GM12878 (cell line): ENCODE results near the gene IGFLR1. TPM values are rescaled to one million over a fixed set of nuclear protein-coding genes. Genes with fewer than 3 reads are reported as not detected.
A peak's percentile ranks its signal among the peaks of the same experiment; 100 is the strongest.

Experiments
- ATF7 ChIP-seq: fragments of 450-650 bp; IDR thresholded peaks from 2 replicates; pipeline ENCODE4 v1.6.1; 2016; ENCODE audit warnings: low read depth, mild to moderate bottlenecking
- CEBPB ChIP-seq, 2 experiments: fragments of 150-350 bp in 1 of 2; IDR thresholded peaks; 2 replicates each; pipeline ENCODE4 v1.6.1; 2012 to 2014; ENCODE audit warnings: low read depth in 2 of 2, low read length in 2 of 2, borderline replicate concordance in 1 of 2, inconsistent platforms in 1 of 2
- CHD4 ChIP-seq: fragments of 200-600 bp; sonication (generic); IDR thresholded peaks from 2 replicates; pipeline ENCODE4 v1.6.1; 2016; ENCODE audit warnings: mild to moderate bottlenecking
- CREM ChIP-seq: IDR thresholded peaks from 2 replicates; pipeline ENCODE4 v1.6.1; 2014; ENCODE audit warnings: antibody characterized with exemption, low read depth
- EP300 ChIP-seq, 2 experiments: fragments of 150-350 bp in 1 of 2; IDR thresholded peaks; 2 replicates each; pipeline ENCODE4 v1.6.1; 2011 to 2012; ENCODE audit warnings: low read depth in 2 of 2, low read length in 2 of 2, borderline replicate concordance in 1 of 2, improper control_type of control experiment in 1 of 2, inconsistent platforms in 1 of 2; ENCODE audit not compliant: control insufficient read depth in 1 of 2
- HDAC6 ChIP-seq: fragments of 200-600 bp; sonication (generic); IDR thresholded peaks from one replicate; pipeline ENCODE4 v1.8.0; 2017; ENCODE audit warnings: antibody characterized with exemption; ENCODE audit not compliant: unreplicated experiment
- MTA3 ChIP-seq: IDR thresholded peaks from 2 replicates; pipeline ENCODE4 v1.6.1; 2012; ENCODE audit warnings: low read length, inconsistent platforms, borderline replicate concordance
- PAX8 ChIP-seq: fragments of 450-650 bp; IDR thresholded peaks from 2 replicates; pipeline ENCODE4 v1.6.1; 2017; ENCODE audit warnings: mild to moderate bottlenecking, moderate library complexity
- RBBP5 ChIP-seq: fragments of 200-600 bp; sonication (generic); conservative IDR thresholded peaks from 2 replicates; pipeline ENCODE4 v1.6.1; 2016
- ZNF274 ChIP-seq: IDR thresholded peaks from one replicate; pipeline ENCODE4 v1.8.0; 2011; ENCODE audit not compliant: insufficient read length, insufficient read depth
- ZNF384 ChIP-seq: IDR thresholded peaks from 2 replicates; pipeline ENCODE4 v1.6.1; 2012; ENCODE audit warnings: low read depth, mild to moderate bottlenecking, low read length, improper control_type of control experiment, borderline replicate concordance
- ZZZ3 ChIP-seq: IDR thresholded peaks from 2 replicates; pipeline ENCODE4 v1.6.1; 2011; ENCODE audit warnings: low read depth; ENCODE audit not compliant: control insufficient read depth, insufficient read length
- polyA plus RNA-seq, 11 experiments: library from polyadenylated mRNA; depleted of rRNA in 4 of 11; unstranded in 6 of 11; stranded (reverse) in 5 of 11; fragments of >200 nt; fragmentation: Nextera tagmentation in 4 of 11; fragmentation: Illumina TruSeq in 1 of 11; extraction: Ambion mirVana in 4 of 11; extraction: Trizol in 1 of 11; gene quantifications; 1 replicate in 1 of 11; 2 replicates in 10 of 11; pipeline versions ENCODE4 v1.2.1 to v1.2.3, GENCODE V29; 2011 to 2016; ENCODE audit warnings: inconsistent platforms in 2 of 11, missing spikeins in 2 of 11, low read depth in 1 of 11
- total RNA-seq, 4 experiments: library from RNA; depleted of rRNA in 3 of 4; stranded (reverse); fragments of >200 nt in 3 of 4; fragmentation: Illumina TruSeq in 1 of 4; extraction: Trizol in 1 of 4; gene quantifications; 2 replicates each; pipeline versions ENCODE4 v1.2.1 to v1.2.3, GENCODE V29; 2013 to 2021
- TF ChIP-seq, protein P1 (sequence below): IDR thresholded peaks from 2 replicates; pipeline ENCODE4 v1.6.1; 2012; ENCODE audit warnings: low read depth, low read length, improper control_type of control experiment
- TF ChIP-seq, protein P2 (sequence below): IDR thresholded peaks from 2 replicates; pipeline ENCODE4 v1.6.1; 2011; ENCODE audit warnings: mild to moderate bottlenecking, low read depth, low read length, moderate library complexity; ENCODE audit not compliant: insufficient replicate concordance
- TF ChIP-seq, protein P3 (sequence below): fragments of 450-650 bp; IDR thresholded peaks from 2 replicates; pipeline ENCODE4 v1.6.1; 2017; ENCODE audit warnings: mild to moderate bottlenecking, low read depth, inconsistent platforms; ENCODE audit not compliant: poor library complexity, severe bottlenecking
- TF ChIP-seq, protein P4 (sequence below): fragments of 450-650 bp; conservative IDR thresholded peaks from 2 replicates; pipeline ENCODE4 v1.6.1; 2017; ENCODE audit warnings: mild to moderate bottlenecking, moderate library complexity
- TF ChIP-seq, protein P5 (sequence below): IDR thresholded peaks from 2 replicates; pipeline ENCODE4 v1.6.1; 2012; ENCODE audit warnings: low read depth, low read length, improper control_type of control experiment
- TF ChIP-seq, protein P6 (sequence below): fragments of 450-650 bp; IDR thresholded peaks from 2 replicates; pipeline ENCODE4 v1.6.1; 2018; ENCODE audit warnings: mild to moderate bottlenecking, low read depth, moderate library complexity; ENCODE audit not compliant: partially characterized antibody

Gene IGFLR1
- total and polyA plus RNA-seq, 10 of the 15 experiments (the other 5 are each of a cell fraction or from before 2014, with no cell fraction given) = 2.5 to 39.9 (median 24.8) TPM

DNA sequence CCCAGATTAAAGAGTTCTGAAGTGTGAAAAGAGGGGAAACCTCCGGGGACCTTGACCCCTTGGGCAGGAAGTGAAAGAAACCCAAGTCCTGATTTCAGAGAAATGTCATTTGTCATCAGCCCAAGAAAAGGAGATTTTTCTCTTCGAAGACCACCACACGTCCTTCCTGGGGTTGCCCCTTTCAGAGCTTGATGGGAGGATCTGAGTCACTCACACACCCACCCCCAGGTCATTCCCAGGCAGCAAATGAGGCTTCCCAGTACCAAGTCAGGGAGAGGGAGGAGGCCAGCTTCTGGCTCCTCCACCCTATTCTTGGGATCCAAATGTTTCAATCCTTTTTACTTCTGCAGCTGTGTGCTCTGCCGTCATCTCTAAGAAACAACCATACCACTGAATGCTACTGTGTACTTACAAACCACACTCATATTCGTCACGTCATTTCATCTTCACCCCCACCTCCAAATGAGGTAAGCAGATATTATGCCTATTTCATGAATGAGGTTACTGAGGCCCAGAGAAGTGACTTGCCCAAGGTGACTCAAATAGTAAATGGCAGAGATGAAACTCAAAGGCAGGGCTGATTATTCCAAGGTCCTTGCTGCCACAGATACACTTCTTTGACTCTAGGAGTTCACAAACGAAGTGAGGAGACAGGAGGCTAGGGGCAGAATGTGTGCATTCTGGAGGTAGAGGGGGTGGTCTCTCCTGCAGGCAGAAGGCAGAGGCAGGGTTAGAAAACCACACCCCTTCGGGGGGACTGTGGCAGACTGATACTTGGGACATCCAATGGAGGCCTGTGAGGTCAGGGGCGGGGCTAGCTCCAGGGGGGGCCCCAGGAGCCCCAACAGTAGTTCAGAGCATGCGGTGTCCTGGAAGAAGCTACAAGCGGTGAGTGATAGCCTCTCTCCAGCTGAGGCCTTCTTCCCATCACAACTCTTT lies 29.4 kb downstream of the IGFLR1 start (continued):
- TF ChIP-seq PAX8 (no peak), CHD4 (no peak), ZNF384 (no peak), CREM (peak; percentile 97), HDAC6 (no peak), ATF7 (peak; percentile 97), EP300 (IDR thresholded peaks at IDR 0.05; ENCODE audit: borderline replicate concordance in 1 of 2, control insufficient read depth in 1 of 2, low read depth in 2 of 2, low read length in 2 of 2) (peak in 1 of 2 experiments; percentile 47; a peak in 1 of 4 replicates), CEBPB (IDR thresholded peaks at IDR 0.05; ENCODE audit: borderline replicate concordance in 1 of 2, low read depth in 2 of 2, low read length in 2 of 2) (no peak), MTA3 (no peak), ZZZ3 (no peak), RBBP5 (no peak), ZNF274 (no peak)
- TF ChIP-seq, protein P1, sequence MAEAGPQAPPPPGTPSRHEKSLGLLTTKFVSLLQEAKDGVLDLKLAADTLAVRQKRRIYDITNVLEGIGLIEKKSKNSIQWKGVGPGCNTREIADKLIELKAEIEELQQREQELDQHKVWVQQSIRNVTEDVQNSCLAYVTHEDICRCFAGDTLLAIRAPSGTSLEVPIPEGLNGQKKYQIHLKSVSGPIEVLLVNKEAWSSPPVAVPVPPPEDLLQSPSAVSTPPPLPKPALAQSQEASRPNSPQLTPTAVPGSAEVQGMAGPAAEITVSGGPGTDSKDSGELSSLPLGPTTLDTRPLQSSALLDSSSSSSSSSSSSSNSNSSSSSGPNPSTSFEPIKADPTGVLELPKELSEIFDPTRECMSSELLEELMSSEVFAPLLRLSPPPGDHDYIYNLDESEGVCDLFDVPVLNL = no peak
- TF ChIP-seq, protein P2, sequence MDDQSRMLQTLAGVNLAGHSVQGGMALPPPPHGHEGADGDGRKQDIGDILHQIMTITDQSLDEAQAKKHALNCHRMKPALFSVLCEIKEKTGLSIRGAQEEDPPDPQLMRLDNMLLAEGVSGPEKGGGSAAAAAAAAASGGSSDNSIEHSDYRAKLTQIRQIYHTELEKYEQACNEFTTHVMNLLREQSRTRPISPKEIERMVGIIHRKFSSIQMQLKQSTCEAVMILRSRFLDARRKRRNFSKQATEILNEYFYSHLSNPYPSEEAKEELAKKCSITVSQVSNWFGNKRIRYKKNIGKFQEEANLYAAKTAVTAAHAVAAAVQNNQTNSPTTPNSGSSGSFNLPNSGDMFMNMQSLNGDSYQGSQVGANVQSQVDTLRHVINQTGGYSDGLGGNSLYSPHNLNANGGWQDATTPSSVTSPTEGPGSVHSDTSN = peak; percentile 92
- TF ChIP-seq, protein P3, sequence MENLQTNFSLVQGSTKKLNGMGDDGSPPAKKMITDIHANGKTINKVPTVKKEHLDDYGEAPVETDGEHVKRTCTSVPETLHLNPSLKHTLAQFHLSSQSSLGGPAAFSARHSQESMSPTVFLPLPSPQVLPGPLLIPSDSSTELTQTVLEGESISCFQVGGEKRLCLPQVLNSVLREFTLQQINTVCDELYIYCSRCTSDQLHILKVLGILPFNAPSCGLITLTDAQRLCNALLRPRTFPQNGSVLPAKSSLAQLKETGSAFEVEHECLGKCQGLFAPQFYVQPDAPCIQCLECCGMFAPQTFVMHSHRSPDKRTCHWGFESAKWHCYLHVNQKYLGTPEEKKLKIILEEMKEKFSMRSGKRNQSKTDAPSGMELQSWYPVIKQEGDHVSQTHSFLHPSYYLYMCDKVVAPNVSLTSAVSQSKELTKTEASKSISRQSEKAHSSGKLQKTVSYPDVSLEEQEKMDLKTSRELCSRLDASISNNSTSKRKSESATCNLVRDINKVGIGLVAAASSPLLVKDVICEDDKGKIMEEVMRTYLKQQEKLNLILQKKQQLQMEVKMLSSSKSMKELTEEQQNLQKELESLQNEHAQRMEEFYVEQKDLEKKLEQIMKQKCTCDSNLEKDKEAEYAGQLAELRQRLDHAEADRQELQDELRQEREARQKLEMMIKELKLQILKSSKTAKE = peak; percentile 39
- TF ChIP-seq, protein P4, sequence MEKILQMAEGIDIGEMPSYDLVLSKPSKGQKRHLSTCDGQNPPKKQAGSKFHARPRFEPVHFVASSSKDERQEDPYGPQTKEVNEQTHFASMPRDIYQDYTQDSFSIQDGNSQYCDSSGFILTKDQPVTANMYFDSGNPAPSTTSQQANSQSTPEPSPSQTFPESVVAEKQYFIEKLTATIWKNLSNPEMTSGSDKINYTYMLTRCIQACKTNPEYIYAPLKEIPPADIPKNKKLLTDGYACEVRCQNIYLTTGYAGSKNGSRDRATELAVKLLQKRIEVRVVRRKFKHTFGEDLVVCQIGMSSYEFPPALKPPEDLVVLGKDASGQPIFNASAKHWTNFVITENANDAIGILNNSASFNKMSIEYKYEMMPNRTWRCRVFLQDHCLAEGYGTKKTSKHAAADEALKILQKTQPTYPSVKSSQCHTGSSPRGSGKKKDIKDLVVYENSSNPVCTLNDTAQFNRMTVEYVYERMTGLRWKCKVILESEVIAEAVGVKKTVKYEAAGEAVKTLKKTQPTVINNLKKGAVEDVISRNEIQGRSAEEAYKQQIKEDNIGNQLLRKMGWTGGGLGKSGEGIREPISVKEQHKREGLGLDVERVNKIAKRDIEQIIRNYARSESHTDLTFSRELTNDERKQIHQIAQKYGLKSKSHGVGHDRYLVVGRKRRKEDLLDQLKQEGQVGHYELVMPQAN = no peak
- TF ChIP-seq, protein P5, sequence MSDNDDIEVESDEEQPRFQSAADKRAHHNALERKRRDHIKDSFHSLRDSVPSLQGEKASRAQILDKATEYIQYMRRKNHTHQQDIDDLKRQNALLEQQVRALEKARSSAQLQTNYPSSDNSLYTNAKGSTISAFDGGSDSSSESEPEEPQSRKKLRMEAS = peak; percentile 56
- TF ChIP-seq, protein P6, sequence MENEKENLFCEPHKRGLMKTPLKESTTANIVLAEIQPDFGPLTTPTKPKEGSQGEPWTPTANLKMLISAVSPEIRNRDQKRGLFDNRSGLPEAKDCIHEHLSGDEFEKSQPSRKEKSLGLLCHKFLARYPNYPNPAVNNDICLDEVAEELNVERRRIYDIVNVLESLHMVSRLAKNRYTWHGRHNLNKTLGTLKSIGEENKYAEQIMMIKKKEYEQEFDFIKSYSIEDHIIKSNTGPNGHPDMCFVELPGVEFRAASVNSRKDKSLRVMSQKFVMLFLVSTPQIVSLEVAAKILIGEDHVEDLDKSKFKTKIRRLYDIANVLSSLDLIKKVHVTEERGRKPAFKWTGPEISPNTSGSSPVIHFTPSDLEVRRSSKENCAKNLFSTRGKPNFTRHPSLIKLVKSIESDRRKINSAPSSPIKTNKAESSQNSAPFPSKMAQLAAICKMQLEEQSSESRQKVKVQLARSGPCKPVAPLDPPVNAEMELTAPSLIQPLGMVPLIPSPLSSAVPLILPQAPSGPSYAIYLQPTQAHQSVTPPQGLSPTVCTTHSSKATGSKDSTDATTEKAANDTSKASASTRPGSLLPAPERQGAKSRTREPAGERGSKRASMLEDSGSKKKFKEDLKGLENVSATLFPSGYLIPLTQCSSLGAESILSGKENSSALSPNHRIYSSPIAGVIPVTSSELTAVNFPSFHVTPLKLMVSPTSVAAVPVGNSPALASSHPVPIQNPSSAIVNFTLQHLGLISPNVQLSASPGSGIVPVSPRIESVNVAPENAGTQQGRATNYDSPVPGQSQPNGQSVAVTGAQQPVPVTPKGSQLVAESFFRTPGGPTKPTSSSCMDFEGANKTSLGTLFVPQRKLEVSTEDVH = no peak
